Left forelimb (tissue), 1 donor: ENCODE measurements around the gene CD86.
"Not testable (repeated sequence)": the region's sequence is repeated elsewhere in the genome, so short reads cannot be mapped to it uniquely, and the experiment has no call there.

Experiments used
- DNase-seq: peaks from one replicate; pipeline ENCODE4 v3.0.0-alpha.2; 2018; ENCODE audit warnings: low spot score

The CD86 gene

GRCh38 chr3:122151480-122151879 lies 96.3 kb downstream of the CD86 start:
- no peak for DNase-seq

DNA sequence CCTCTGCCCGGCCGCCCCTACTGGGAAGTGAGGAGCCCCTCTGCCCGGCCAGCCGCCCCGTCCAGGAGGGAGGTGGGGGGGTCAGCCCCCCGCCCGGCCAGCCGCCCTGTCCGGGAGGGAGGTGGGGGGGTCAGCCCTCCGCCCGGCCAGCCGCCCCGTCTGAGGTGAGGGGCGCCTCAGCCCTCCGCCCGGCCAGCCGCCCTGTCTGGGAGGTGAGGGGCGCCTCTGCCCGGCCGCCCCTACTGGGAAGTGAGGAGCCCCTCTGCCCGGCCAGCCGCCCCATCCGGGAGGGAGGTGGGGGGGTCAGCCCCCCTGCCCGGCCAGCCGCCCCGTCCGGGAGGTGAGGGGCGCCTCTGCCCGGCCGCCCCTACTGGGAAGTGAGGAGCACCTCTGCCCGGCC lies 109.8 kb downstream of the CD86 start:
- DNase-seq: not testable (repeated sequence)

GRCh38 chr3:122167630-122168029 lies 112.5 kb downstream of the CD86 start:
- no peak for DNase-seq

- DNase-seq: no peak
These were observed 112.9 kb downstream of the CD86 start for GRCh38 chr3:122168044-122168443.

DNA sequence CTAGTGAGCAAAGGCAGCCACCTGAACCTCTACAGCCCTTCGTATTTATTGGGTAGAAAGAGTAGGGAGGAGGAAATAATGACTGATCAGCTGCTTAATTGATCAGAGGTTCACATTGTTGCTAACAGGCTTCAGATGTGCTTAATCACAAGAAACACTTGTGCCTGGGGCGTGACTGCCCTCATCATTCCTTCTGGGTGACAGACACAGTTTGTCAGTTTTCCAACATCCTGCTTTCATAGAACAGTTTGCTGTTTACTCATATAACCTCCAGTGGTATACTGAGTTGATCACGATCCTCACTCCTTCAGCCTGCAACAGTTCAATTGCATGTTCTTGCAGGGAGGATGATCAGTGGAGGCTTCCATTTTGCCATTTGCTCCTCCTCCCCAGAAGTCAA lies 114.7 kb downstream of the CD86 start:
- DNase-seq: no peak
